BE2C (cell line): ENCODE data around the gene ACOT7.

Source experiments
- DNase-seq: peaks from one replicate; pipeline ENCODE4 v3.0.0-alpha.2; 2020
- H3K27me3 ChIP-seq: fragments of 250-450 bp; sonication (Bioruptor Pico); 2 replicates; pipeline ENCODE4 v1.5.1; 2020; ENCODE audit warnings: mild to moderate bottlenecking
- H3K36me3 ChIP-seq: fragments of 250-450 bp; sonication (Bioruptor Pico); 2 replicates; pipeline ENCODE4 v1.5.1; 2020; ENCODE audit warnings: mild to moderate bottlenecking
- H3K4me1 ChIP-seq: fragments of 250-450 bp; sonication (Bioruptor Pico); 2 replicates; pipeline ENCODE4 v1.5.1; 2020
- H3K4me3 ChIP-seq: 2 replicates; pipeline ENCODE4 v1.5.1; 2011; ENCODE audit warnings: low read depth, low read length
- H3K9me3 ChIP-seq: fragments of 250-450 bp; sonication (Bioruptor Pico); 2 replicates; pipeline ENCODE4 v1.5.1; 2020
- CTCF ChIP-seq: IDR thresholded peaks from 2 replicates; pipeline ENCODE4 v1.5.1; 2012; ENCODE audit warnings: mild to moderate bottlenecking, low read depth, low read length

Gene ACOT7

GRCh38 chr1:6427441-6428390 is 34.1 kb upstream of the ACOT7 start:
- Histone ChIP-seq H3K4me1 (no peaks in the 10 kb centered on the region), H3K4me3 (no peak overlapping the region), H3K27me3 (peaks cover 31% of the 10 kb centered on the region), H3K36me3 (no peaks in the 10 kb centered on the region), H3K9me3 (no peaks in the 10 kb centered on the region)
- no peak for TF ChIP-seq CTCF
- DNase-seq = no peak

GRCh38 chr1:6426972-6427350 is 33.4 kb upstream of the ACOT7 start:
- Histone ChIP-seq H3K9me3 (no peaks in the 10 kb centered on the region), H3K36me3 (no peaks in the 10 kb centered on the region), H3K27me3 (peaks cover 31% of the 10 kb centered on the region), H3K4me3 (no peak overlapping the region), H3K4me1 (no peaks in the 10 kb centered on the region)
- no peak for DNase-seq
- no peak for TF ChIP-seq CTCF

GRCh38 chr1:6426277-6426971 is 32.9 kb upstream of the ACOT7 start:
- H3K9me3 ChIP-seq = no peaks in the 10 kb centered on the region
- TF ChIP-seq CTCF = no peak
- peaks cover 36% of the 10 kb centered on the region for H3K27me3 ChIP-seq
- H3K4me1 ChIP-seq = no peaks in the 10 kb centered on the region
- H3K4me3 ChIP-seq = no peak overlapping the region
- DNase-seq = no peak
- no peaks in the 10 kb centered on the region for H3K36me3 ChIP-seq

DNA sequence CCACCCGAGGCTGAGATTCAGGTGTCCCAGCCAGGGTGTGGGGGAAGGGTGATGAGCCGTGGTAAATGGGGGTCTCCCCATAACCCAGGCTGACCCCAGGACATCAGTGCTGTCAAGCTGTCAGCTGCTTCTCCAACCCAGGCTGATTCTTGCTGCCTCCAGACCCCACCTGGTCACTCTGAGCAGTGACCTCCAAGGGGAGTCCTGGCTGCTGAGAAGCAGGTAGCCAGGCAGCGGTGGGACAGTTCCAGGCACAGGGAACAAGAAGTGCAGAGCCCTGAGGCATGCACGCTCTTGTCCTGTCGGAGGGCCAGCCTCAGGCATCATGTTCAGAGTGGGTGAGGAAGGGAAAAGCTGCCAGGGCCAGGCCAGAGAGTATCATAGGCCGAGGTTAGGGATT is 32.1 kb upstream of the ACOT7 start:
- TF ChIP-seq CTCF = no peak
- Histone ChIP-seq H3K27me3 (peaks cover 39% of the 10 kb centered on the region), H3K36me3 (no peaks in the 10 kb centered on the region), H3K4me3 (no peak overlapping the region), H3K4me1 (no peaks in the 10 kb centered on the region), H3K9me3 (no peaks in the 10 kb centered on the region)
- no peak for DNase-seq

- TF ChIP-seq CTCF = no peak
- DNase-seq = no peak
- H3K9me3 ChIP-seq = no peaks in the 10 kb centered on the region
- H3K27me3 ChIP-seq = peaks cover 43% of the 10 kb centered on the region
- H3K36me3 ChIP-seq = no peaks in the 10 kb centered on the region
- H3K4me3 ChIP-seq = no peak within 1 kb of the TSS
- H3K4me1 ChIP-seq = no peaks in the 10 kb centered on the region
Observed at GRCh38 chr1:6424619-6425593, 31.3 kb upstream of the ACOT7 start, which contains the start of gene ESPN. Gene ESPN, plus strand, starts transcription at chr1:6424776. Its CDS starts 180 bp downstream, at chr1:6424956.
